ENCODE data around the gene BNIP2.
"Not testable (repeated sequence)": the region's sequence is repeated elsewhere in the genome, so short reads cannot be mapped to it uniquely, and the experiment has no call there.

Gene BNIP2

GRCh38 chr15:59687836-59688235 is 1.3 kb downstream of the BNIP2 start:
- peak; percentile 13 for DNase-seq

GRCh38 chr15:59686389-59686788 is 2.7 kb downstream of the BNIP2 start:
- DNase-seq, result no peak

GRCh38 chr15:59685737-59686297 is 3.3 kb downstream of the BNIP2 start:
- no peak for DNase-seq

GRCh38 chr15:59680870-59681269 is 8.2 kb downstream of the BNIP2 start:
- no peak for DNase-seq

- DNase-seq, result no peak
These were observed 8.8 kb downstream of the BNIP2 start for GRCh38 chr15:59680346-59680745.

GRCh38 chr15:59678620-59679019 is 10.5 kb downstream of the BNIP2 start:
- DNase-seq, result no peak

GRCh38 chr15:59678172-59678571 is 10.9 kb downstream of the BNIP2 start:
- DNase-seq, result no peak

GRCh38 chr15:59676565-59676964 is 12.6 kb downstream of the BNIP2 start:
- DNase-seq, result no peak

- DNase-seq, result no peak
These were observed 14.7 kb downstream of the BNIP2 start for GRCh38 chr15:59674361-59674877.

- DNase-seq, result no peak
These were observed 20.6 kb downstream of the BNIP2 start for GRCh38 chr15:59668556-59668955.

GRCh38 chr15:59662260-59662659 is 26.9 kb downstream of the BNIP2 start:
- no peak for DNase-seq

GRCh38 chr15:59659366-59659765 is 29.8 kb downstream of the BNIP2 start:
- no peak for DNase-seq

- no peak for DNase-seq
These were observed 31.4 kb downstream of the BNIP2 start for GRCh38 chr15:59657635-59658125.

GRCh38 chr15:59656897-59657634 is 32.1 kb downstream of the BNIP2 start, which contains the start of gene GTF2A2:
TSS of gene GTF2A2 (minus strand) at chr15:59657515. CDS start at chr15:59652277, 5,238 bp downstream.
- DNase-seq, result peak; percentile 90

GRCh38 chr15:59654046-59654445 is 35.1 kb downstream of the BNIP2 start:
- no peak for DNase-seq

GRCh38 chr15:59649603-59650002 is 39.5 kb downstream of the BNIP2 start:
- no peak for DNase-seq

- no peak for DNase-seq
These were observed 42.0 kb downstream of the BNIP2 start for GRCh38 chr15:59647085-59647484.

GRCh38 chr15:59646277-59646676 is 42.8 kb downstream of the BNIP2 start:
- no peak for DNase-seq

GRCh38 chr15:59645812-59646211 is 43.3 kb downstream of the BNIP2 start:
- not testable (repeated sequence) for DNase-seq

- DNase-seq, result no peak
These were observed 44.4 kb downstream of the BNIP2 start for GRCh38 chr15:59644756-59645155.

GRCh38 chr15:59642351-59642750 is 46.8 kb downstream of the BNIP2 start:
- DNase-seq, result no peak

GRCh38 chr15:59637507-59637906 is 51.6 kb downstream of the BNIP2 start:
- DNase-seq, result not testable (repeated sequence)

- DNase-seq, result no peak
These were observed 52.9 kb downstream of the BNIP2 start for GRCh38 chr15:59636184-59636583.

GRCh38 chr15:59632714-59633113 is 56.4 kb downstream of the BNIP2 start:
- no peak for DNase-seq

Data from KG1 (cell line).